H9 (cell line): Measurements from ENCODE around the gene TMTC1. TPM values are rescaled to one million over a fixed set of nuclear protein-coding genes. Genes with fewer than 3 reads are reported as not detected.

Experiments used
- DNase-seq: peaks from one replicate; pipeline ENCODE4 v3.0.0-alpha.2; 2017
- H2AFZ ChIP-seq: one replicate; pipeline ENCODE4 v1.6.1; 2013; ENCODE audit warnings: mild to moderate bottlenecking, low read length, control low read depth, moderate library complexity
- H2AK5ac ChIP-seq: 2 replicates; pipeline ENCODE4 v1.6.1; 2013; ENCODE audit warnings: low read length, control low read depth, mixed read lengths; ENCODE audit not compliant: insufficient read length
- H2BK120ac ChIP-seq: one replicate; pipeline ENCODE4 v1.6.1; 2013; ENCODE audit warnings: low read depth, mild to moderate bottlenecking, low read length, control low read depth, inconsistent platforms; ENCODE audit not compliant: poor library complexity, severe bottlenecking
- H2BK12ac ChIP-seq: 2 replicates; pipeline ENCODE4 v1.6.1; 2013; ENCODE audit warnings: low read length, control low read depth, mixed read lengths, low read depth; ENCODE audit not compliant: insufficient read length
- H2BK15ac ChIP-seq: 2 replicates; pipeline ENCODE4 v1.6.1; 2013; ENCODE audit warnings: low read depth, low read length, control low read depth
- H2BK20ac ChIP-seq: one replicate; pipeline ENCODE4 v1.6.1; 2013; ENCODE audit warnings: low read depth, mild to moderate bottlenecking, low read length, control low read depth, inconsistent platforms; ENCODE audit not compliant: poor library complexity, severe bottlenecking
- H2BK5ac ChIP-seq: 2 replicates; pipeline ENCODE4 v1.6.1; 2013; ENCODE audit warnings: low read length, control low read depth, mixed read lengths; ENCODE audit not compliant: insufficient read length
- H3K14ac ChIP-seq: 2 replicates; pipeline ENCODE4 v1.6.1; 2013; ENCODE audit warnings: low read length, control low read depth; ENCODE audit not compliant: insufficient read depth
- H3K18ac ChIP-seq: 2 replicates; pipeline ENCODE4 v1.6.1; 2013; ENCODE audit warnings: low read depth, mild to moderate bottlenecking, mixed read lengths, low read length, control low read depth; ENCODE audit not compliant: insufficient read length
- H3K23ac ChIP-seq: 2 replicates; pipeline ENCODE4 v1.6.1; 2013; ENCODE audit warnings: low read length, control low read depth, mixed read lengths, low read depth; ENCODE audit not compliant: insufficient read length
- H3K23me2 ChIP-seq: 2 replicates; pipeline ENCODE4 v1.6.1; 2013; ENCODE audit warnings: low read depth, mild to moderate bottlenecking, mixed read lengths, low read length, control low read depth; ENCODE audit not compliant: insufficient read length, poor library complexity, severe bottlenecking
- H3K27ac ChIP-seq: 2 replicates; pipeline ENCODE4 v1.5.1; 2013; ENCODE audit warnings: low read length, control low read depth, mixed read lengths, low read depth; ENCODE audit not compliant: insufficient read length
- H3K27me3 ChIP-seq: 2 replicates; pipeline ENCODE4 v1.6.1; 2013; ENCODE audit warnings: low read length, control low read depth, inconsistent platforms; ENCODE audit not compliant: insufficient read depth
- H3K4ac ChIP-seq: 2 replicates; pipeline ENCODE4 v1.6.1; 2013; ENCODE audit warnings: low read depth, mild to moderate bottlenecking, control low read depth, inconsistent platforms, low read length, moderate library complexity
- H3K4me1 ChIP-seq: 2 replicates; pipeline ENCODE4 v1.6.1; 2013; ENCODE audit warnings: low read length, control low read depth, inconsistent platforms; ENCODE audit not compliant: insufficient read depth
- H3K4me2 ChIP-seq: 2 replicates; pipeline ENCODE4 v1.6.1; 2013; ENCODE audit warnings: low read length, control low read depth, mixed read lengths; ENCODE audit not compliant: insufficient read length, insufficient read depth
- H3K56ac ChIP-seq: 2 replicates; pipeline ENCODE4 v1.6.1; 2013; ENCODE audit warnings: low read depth, mild to moderate bottlenecking, mixed read lengths, low read length, control low read depth; ENCODE audit not compliant: insufficient read length
- H3K79me1 ChIP-seq: 2 replicates; pipeline ENCODE4 v1.6.1; 2013; ENCODE audit warnings: low read depth, mild to moderate bottlenecking, moderate library complexity, low read length, control low read depth, inconsistent platforms; ENCODE audit not compliant: insufficient read depth, poor library complexity, severe bottlenecking
- H3K79me2 ChIP-seq: 2 replicates; pipeline ENCODE4 v1.6.1; 2013; ENCODE audit warnings: low read length, control low read depth, inconsistent platforms; ENCODE audit not compliant: insufficient read depth
- H3K9ac ChIP-seq: 2 replicates; pipeline ENCODE4 v1.6.1; 2013; ENCODE audit warnings: low read length, control low read depth, mixed read lengths; ENCODE audit not compliant: insufficient read length; ENCODE audit errors: extremely low read depth
- H3K9me3 ChIP-seq: one replicate; pipeline ENCODE4 v1.6.1; 2013; ENCODE audit warnings: low read depth, low read length, inconsistent platforms; ENCODE audit not compliant: control insufficient read depth
- H3T11ph ChIP-seq: one replicate; pipeline ENCODE4 v1.6.1; 2013; ENCODE audit warnings: mild to moderate bottlenecking, low read length, control low read depth, inconsistent platforms
- H4K20me1 ChIP-seq: one replicate; pipeline ENCODE4 v1.6.1; 2013; ENCODE audit not compliant: control insufficient read depth, insufficient read length, insufficient read depth
- H4K5ac ChIP-seq: 2 replicates; pipeline ENCODE4 v1.6.1; 2013; ENCODE audit warnings: low read depth, mild to moderate bottlenecking, mixed read lengths, low read length, control low read depth; ENCODE audit not compliant: insufficient read length
- H4K8ac ChIP-seq: replicated peaks from 2 replicates; pipeline ENCODE4 v1.6.1; 2013; ENCODE audit warnings: low read length, control low read depth, mixed read lengths, low read depth; ENCODE audit not compliant: insufficient read length
- H4K91ac ChIP-seq: 2 replicates; pipeline ENCODE4 v1.6.1; 2013; ENCODE audit warnings: low read depth, mild to moderate bottlenecking, moderate library complexity, mixed read lengths, low read length, control low read depth; ENCODE audit not compliant: insufficient read length
- H3K27ac Mint-ChIP-seq, 3 experiments: 2 replicates in 2 of 3; 3 replicates in 1 of 3; pipeline ENCODE4 v1.8.0; 2020 to 2021; ENCODE audit warnings: mixed read lengths in 3 of 3, mild to moderate bottlenecking in 1 of 3, moderate library complexity in 1 of 3
- H3K27me3 Mint-ChIP-seq: 2 replicates; pipeline ENCODE4 v1.8.0; 2021; ENCODE audit warnings: low read depth, mild to moderate bottlenecking, moderate library complexity, mixed read lengths
- H3K36me3 Mint-ChIP-seq, 3 experiments: 2 replicates in 2 of 3; 3 replicates in 1 of 3; pipeline ENCODE4 v1.8.0; 2020 to 2021; ENCODE audit warnings: low read depth in 3 of 3, mixed read lengths in 3 of 3; ENCODE audit not compliant: insufficient read depth in 1 of 3
- H3K4me1 Mint-ChIP-seq, 2 experiments: 2 replicates each; pipeline ENCODE4 v1.8.0; 2020; ENCODE audit warnings: mixed read lengths in 2 of 2
- H3K4me3 Mint-ChIP-seq, 2 experiments: 2 replicates in 1 of 2; 3 replicates in 1 of 2; pipeline ENCODE4 v1.8.0; 2020 to 2021; ENCODE audit warnings: mild to moderate bottlenecking in 2 of 2, mixed read lengths in 2 of 2, moderate library complexity in 1 of 2
- H3K9me3 Mint-ChIP-seq, 2 experiments: 2 replicates in 1 of 2; 3 replicates in 1 of 2; pipeline ENCODE4 v1.8.0; 2020; ENCODE audit warnings: mild to moderate bottlenecking in 2 of 2, mixed read lengths in 2 of 2, moderate library complexity in 1 of 2
- CTCF ChIP-seq: fragments of 200-600 bp; sonication (generic); conservative IDR thresholded peaks from 3 replicates; pipeline ENCODE4 v1.8.0; 2021; ENCODE audit warnings: antibody characterized with exemption, mild to moderate bottlenecking
- WGBS: extraction: QIAGEN DNeasy Blood & Tissue Kit; methylation state at CpG from one replicate; pipeline ENCODE4 v1.1.7; 2013; ENCODE audit warnings: missing lambda C conversion rate, low lambda C conversion rate, mixed read lengths; ENCODE audit not compliant: insufficient read length; ENCODE audit errors: extremely low coverage; 5-methylcytosine and 5-hydroxymethylcytosine counted together
- total RNA-seq: library from RNA; stranded (reverse); gene quantifications from 2 replicates; pipeline ENCODE4 v1.2.1, GENCODE V29; 2021

Gene TMTC1
- total RNA-seq, 1 experiment from 2014 or later, result 16.1 TPM

- H3K4me3 Mint-ChIP-seq, result no peak overlapping the region
- H3K23ac ChIP-seq, result no peak overlapping the region
- no CpG with 5 or more reads among the region's 1 CpG for WGBS
- no peak overlapping the region for H3K27ac ChIP-seq
- peaks cover 0 to 10% of the 10 kb centered on the region in 2 experiments; a peak in 2 of 4 replicates for H3K4me1 Mint-ChIP-seq
- no peaks in the 10 kb centered on the region for H4K20me1 ChIP-seq
- H2BK12ac ChIP-seq, result no peak overlapping the region
- H4K91ac ChIP-seq, result no peak overlapping the region
- no peak overlapping the region for H3T11ph ChIP-seq
- no peak for TF ChIP-seq CTCF
- H3K9me3 ChIP-seq, result no peaks in the 10 kb centered on the region
- H3K4me1 ChIP-seq, result no peaks in the 10 kb centered on the region; the same call in 1 of the 2 replicates
- H3K27me3 Mint-ChIP-seq, result no peaks in the 10 kb centered on the region
- H3K27me3 ChIP-seq, result no peaks in the 10 kb centered on the region
- H3K9me3 Mint-ChIP-seq, result no peaks in the 10 kb centered on the region; a peak in 1 of 5 replicates
- peaks cover 0 to 4% (median 0%) of the 10 kb centered on the region in 3 experiments; a peak in 1 of 7 replicates for H3K36me3 Mint-ChIP-seq
- no peak overlapping the region for H2BK5ac ChIP-seq
- H4K5ac ChIP-seq, result no peak overlapping the region
- no peak overlapping the region for H3K27ac Mint-ChIP-seq
- H2AK5ac ChIP-seq, result no peak overlapping the region
- no peak for DNase-seq
- no peak overlapping the region for H3K4ac ChIP-seq
- H3K23me2 ChIP-seq, result no peaks in the 10 kb centered on the region
- no peak overlapping the region for H2AFZ ChIP-seq
- no peak overlapping the region for H2BK20ac ChIP-seq
- H2BK120ac ChIP-seq, result no peak overlapping the region
- no peak overlapping the region for H4K8ac ChIP-seq
- no peak overlapping the region for H2BK15ac ChIP-seq
- H3K56ac ChIP-seq, result no peak overlapping the region
- no peak overlapping the region for H3K9ac ChIP-seq
- H3K79me2 ChIP-seq, result no peaks in the 10 kb centered on the region
- no peak overlapping the region for H3K14ac ChIP-seq
- H3K79me1 ChIP-seq, result no peaks in the 10 kb centered on the region
- H3K4me2 ChIP-seq, result no peak overlapping the region
- H3K18ac ChIP-seq, result no peak overlapping the region
Observed at GRCh38 chr12:29681370-29681769, 102.4 kb downstream of the TMTC1 start.
